SK-N-MC (cell line): ENCODE results near the gene FAM20C.

Experiments used
- EZH2 ChIP-seq: fragments of 200-600 bp; sonication (generic); IDR thresholded peaks from one replicate; pipeline ENCODE4 v1.6.1; 2017; ENCODE audit warnings: antibody characterized with exemption
- FOXP2 ChIP-seq: optimal IDR thresholded peaks from 2 replicates; pipeline ENCODE3; 2011; ENCODE audit warnings: mild to moderate bottlenecking, moderate library complexity; ENCODE audit not compliant: insufficient read depth; ENCODE audit errors: extremely low read length, control extremely low read depth

DNA sequence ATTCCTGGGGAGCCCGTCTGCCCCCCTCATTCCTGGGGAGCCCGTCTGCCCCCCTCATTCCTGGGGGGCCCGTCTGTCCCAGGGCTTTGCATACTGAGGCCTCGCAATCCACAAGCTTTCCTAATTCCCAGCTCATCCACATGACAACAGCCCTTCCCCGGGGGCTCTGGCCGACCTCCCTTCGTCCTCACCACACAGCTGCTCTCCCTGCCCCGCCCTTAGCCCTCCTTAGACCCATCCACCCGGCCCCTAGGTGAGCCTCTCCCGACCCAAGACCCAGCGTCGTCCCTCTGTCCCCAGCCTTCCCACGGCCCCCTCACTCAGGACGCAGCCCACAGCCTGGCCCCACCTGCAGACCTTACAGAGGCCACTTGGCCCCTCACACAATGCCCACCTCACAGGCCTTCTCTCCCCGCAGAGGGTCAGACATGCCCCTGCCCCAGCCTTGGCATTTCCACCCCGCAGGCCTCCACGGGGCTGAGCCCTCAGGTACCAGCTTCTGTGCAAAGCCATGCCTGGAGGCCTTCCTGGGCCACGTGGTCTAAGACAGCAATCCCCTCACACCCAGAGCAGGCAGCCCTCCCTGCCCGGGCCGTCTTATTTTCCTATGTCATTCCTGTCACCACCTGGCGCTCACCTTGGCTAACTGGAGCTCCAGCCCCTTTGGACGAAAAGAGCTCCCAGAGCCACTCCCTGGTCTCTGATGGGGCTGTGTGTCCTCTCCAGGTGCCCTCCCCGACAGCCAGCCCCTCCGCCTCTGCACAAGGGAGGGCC is 3.5 kb upstream of the FAM20C start:
- no peak for TF ChIP-seq EZH2
- TF ChIP-seq FOXP2: no peak
